ENCODE data around the gene SLC27A6. TPM values are rescaled to one million over a fixed set of nuclear protein-coding genes. Genes with fewer than 3 reads are reported as not detected.

SLC27A6 gene
- total RNA-seq, result 0.93 TPM

GRCh38 chr5:128965011-128965637 is at the start of gene SLC27A6:
SLC27A6 (plus strand) TSS chr5:128965488; CDS start chr5:128966138, 650 bp downstream.

Other genes starting within 250 kb of the SLC27A6 start
- 27.2 TPM for gene ISOC1, start 129.3 kb downstream of the SLC27A6 start, total RNA-seq